A549 (cell line): Measurements from ENCODE around the gene RPL27.

ENCODE experiments used
- CTCF ChIP-seq: fragments of >200 bp; sonication (Bioruptor Twin); formaldehyde crosslinking; IDR thresholded peaks from 3 replicates; pipeline ENCODE4 v1.5.1; 2016
- JUN ChIP-seq, 2 experiments: fragments of >200 bp; sonication (Bioruptor Twin); formaldehyde crosslinking; IDR thresholded peaks; 2 replicates in 1 of 2; 3 replicates in 1 of 2; pipeline ENCODE4 v1.6.1; 2016 to 2017
- MAX ChIP-seq: IDR thresholded peaks from 2 replicates; pipeline ENCODE4 v1.6.1; 2012
- MYC ChIP-seq: IDR thresholded peaks from 2 replicates; pipeline ENCODE4 v1.6.1; 2012; ENCODE audit warnings: mild to moderate bottlenecking, inconsistent platforms, low read length, improper control_type of control experiment, borderline replicate concordance
- PBX3 ChIP-seq: IDR thresholded peaks from 2 replicates; pipeline ENCODE4 v1.6.1; 2012

- TF ChIP-seq JUN (IDR thresholded peaks at IDR 0.05) (no peak), CTCF (no peak), MYC (no peak), PBX3 (no peak), MAX (no peak)
Observed at GRCh38 chr17:43030137-43030767, 32.0 kb downstream of the RPL27 start.
